Trophoblast cell (in vitro differentiated cells and primary cell): ENCODE data around the gene TBC1D7.

ENCODE experiments used
- DNase-seq, 2 donors: peaks; one replicate each; pipeline ENCODE4 v3.0.0-alpha.2; 2016
- H2AFZ ChIP-seq: 2 replicates; pipeline ENCODE4 v1.6.1; 2013; ENCODE audit warnings: low read length, moderate library complexity, mild to moderate bottlenecking; ENCODE audit not compliant: insufficient read depth, poor library complexity
- H2AK5ac ChIP-seq: 2 replicates; pipeline ENCODE4 v1.6.1; 2013; ENCODE audit warnings: mild to moderate bottlenecking, low read length
- H2BK120ac ChIP-seq: 2 replicates; pipeline ENCODE4 v1.6.1; 2013; ENCODE audit warnings: low read length, mild to moderate bottlenecking, moderate library complexity; ENCODE audit not compliant: insufficient read depth, poor library complexity
- H2BK12ac ChIP-seq: 2 replicates; pipeline ENCODE4 v1.6.1; 2013; ENCODE audit warnings: mild to moderate bottlenecking, low read length, moderate library complexity
- H2BK5ac ChIP-seq: 2 replicates; pipeline ENCODE4 v1.6.1; 2013; ENCODE audit warnings: low read length, low read depth, moderate library complexity, mild to moderate bottlenecking; ENCODE audit not compliant: poor library complexity
- H3K14ac ChIP-seq: 2 replicates; pipeline ENCODE4 v1.6.1; 2013; ENCODE audit warnings: mild to moderate bottlenecking, low read length
- H3K18ac ChIP-seq: 2 replicates; pipeline ENCODE4 v1.6.1; 2013; ENCODE audit warnings: mild to moderate bottlenecking, low read length
- H3K23ac ChIP-seq: 2 replicates; pipeline ENCODE4 v1.6.1; 2013; ENCODE audit warnings: low read length
- H3K27ac ChIP-seq: 2 replicates; pipeline ENCODE4 v1.5.1; 2013; ENCODE audit warnings: low read depth, mild to moderate bottlenecking, inconsistent platforms, low read length, moderate library complexity
- H3K27me3 ChIP-seq: 2 replicates; pipeline ENCODE4 v1.6.1; 2013; ENCODE audit warnings: inconsistent platforms, mild to moderate bottlenecking, low read length, moderate library complexity; ENCODE audit not compliant: insufficient read depth
- H3K36me3 ChIP-seq, 2 experiments: 1 replicate in 1 of 2; 2 replicates in 1 of 2; pipeline ENCODE4 v1.6.1; 2013; ENCODE audit warnings: low read length in 2 of 2, mild to moderate bottlenecking in 2 of 2, moderate library complexity in 1 of 2; ENCODE audit not compliant: insufficient read depth in 2 of 2, control insufficient read depth in 1 of 2
- H3K4ac ChIP-seq: 2 replicates; pipeline ENCODE4 v1.6.1; 2013; ENCODE audit warnings: low read depth, mild to moderate bottlenecking, low read length, moderate library complexity
- H3K4me1 ChIP-seq, 2 experiments: 1 replicate in 1 of 2; 2 replicates in 1 of 2; pipeline ENCODE4 v1.6.1; 2013; ENCODE audit warnings: low read length in 2 of 2, mild to moderate bottlenecking in 2 of 2, moderate library complexity in 1 of 2; ENCODE audit not compliant: insufficient read depth in 2 of 2, control insufficient read depth in 1 of 2
- H3K4me2 ChIP-seq: 2 replicates; pipeline ENCODE4 v1.6.1; 2013; ENCODE audit warnings: inconsistent platforms, mild to moderate bottlenecking, low read length, moderate library complexity
- H3K4me3 ChIP-seq: 2 replicates; pipeline ENCODE4 v1.5.1; 2013; ENCODE audit warnings: mild to moderate bottlenecking, low read depth, low read length, inconsistent platforms
- H3K79me1 ChIP-seq: one replicate; pipeline ENCODE4 v1.6.1; 2013; ENCODE audit warnings: low read length
- H3K79me2 ChIP-seq: 2 replicates; pipeline ENCODE4 v1.6.1; 2013; ENCODE audit warnings: low read length, mild to moderate bottlenecking; ENCODE audit not compliant: control insufficient read depth, insufficient read depth, poor library complexity
- H3K9ac ChIP-seq: 2 replicates; pipeline ENCODE4 v1.6.1; 2013; ENCODE audit warnings: mild to moderate bottlenecking, low read length
- H3K9me3 ChIP-seq: 2 replicates; pipeline ENCODE4 v1.6.1; 2013; ENCODE audit warnings: low read depth, mild to moderate bottlenecking, control low read depth, inconsistent platforms, low read length; ENCODE audit not compliant: insufficient read depth
- H4K12ac ChIP-seq: 2 replicates; pipeline ENCODE4 v1.6.1; 2013; ENCODE audit warnings: low read depth, mild to moderate bottlenecking, low read length, moderate library complexity
- H4K8ac ChIP-seq: 2 replicates; pipeline ENCODE4 v1.6.1; 2013; ENCODE audit warnings: low read depth, mild to moderate bottlenecking, low read length, moderate library complexity
- H4K91ac ChIP-seq: one replicate; pipeline ENCODE4 v1.6.1; 2013; ENCODE audit warnings: low read depth, mild to moderate bottlenecking, low read length, moderate library complexity
- WGBS: extraction: QIAGEN DNeasy Blood & Tissue Kit; methylation state at CpG from one replicate; pipeline ENCODE4 v1.1.7; 2013; ENCODE audit warnings: missing lambda C conversion rate; ENCODE audit not compliant: insufficient read length, insufficient coverage; ENCODE audit errors: extremely low coverage; 5-methylcytosine and 5-hydroxymethylcytosine counted together

TBC1D7 gene

GRCh38 chr6:13262302-13263230, 65.8 kb downstream of the TBC1D7 start:
- DNase-seq = no peak
- H3K9ac ChIP-seq = no peak overlapping the region
- peaks cover 0 to 3% of the 10 kb centered on the region in 2 experiments for H3K4me1 ChIP-seq
- no peak overlapping the region for H3K4me2 ChIP-seq
- no peak overlapping the region for H4K8ac ChIP-seq
- no peaks in the 10 kb centered on the region for H3K79me2 ChIP-seq
- no peak overlapping the region for H2BK12ac ChIP-seq
- H4K12ac ChIP-seq = no peak overlapping the region
- no peak overlapping the region for H2BK120ac ChIP-seq
- H4K91ac ChIP-seq = no peak overlapping the region
- no peaks in the 10 kb centered on the region for H3K36me3 ChIP-seq
- no peak overlapping the region for H3K4me3 ChIP-seq
- H3K79me1 ChIP-seq = no peaks in the 10 kb centered on the region
- no peaks in the 10 kb centered on the region for H3K27me3 ChIP-seq
- H3K4ac ChIP-seq = no peak overlapping the region
- H3K14ac ChIP-seq = no peak overlapping the region
- H3K27ac ChIP-seq = no peak overlapping the region
- H3K23ac ChIP-seq = no peak overlapping the region
- no peak overlapping the region for H2AK5ac ChIP-seq
- H2BK5ac ChIP-seq = no peak overlapping the region
- no peak overlapping the region for H2AFZ ChIP-seq
- no CpG with 5 or more reads among the region's 1 CpG for WGBS
- H3K18ac ChIP-seq = no peak overlapping the region
- H3K9me3 ChIP-seq = no peaks in the 10 kb centered on the region

DNA sequence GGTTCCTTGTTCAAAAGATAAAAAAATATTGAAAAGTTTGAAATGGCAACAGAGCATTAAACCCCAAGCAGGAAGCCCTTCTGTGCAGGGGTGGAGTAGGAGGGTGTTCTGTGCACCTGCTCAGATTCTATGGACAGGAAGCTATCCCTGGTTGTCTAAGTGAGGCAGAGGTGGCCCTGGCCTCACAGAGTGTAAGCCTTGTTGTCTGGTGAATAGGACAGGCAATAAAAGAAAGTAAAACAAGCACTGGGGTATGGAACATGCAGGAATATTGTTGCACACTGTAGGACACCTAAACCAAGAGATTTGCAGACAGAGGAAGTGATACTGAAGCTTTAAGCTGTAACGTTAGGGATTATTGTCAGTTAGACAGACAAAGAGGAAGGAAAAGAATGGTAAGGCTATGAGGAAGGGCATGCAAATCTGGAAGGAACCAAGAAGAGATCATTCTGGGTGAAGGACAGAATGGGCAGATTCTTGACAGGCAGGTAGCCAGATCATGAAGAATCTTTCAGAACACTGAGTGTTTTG, 66.8 kb downstream of the TBC1D7 start:
- WGBS = no CpG with 5 or more reads among the region's 1 CpG
- Histone ChIP-seq H3K79me1 (no peaks in the 10 kb centered on the region), H3K79me2 (no peaks in the 10 kb centered on the region), H3K9ac (no peak overlapping the region), H2AK5ac (no peak overlapping the region), H3K27me3 (no peaks in the 10 kb centered on the region), H3K23ac (no peak overlapping the region), H4K91ac (no peak overlapping the region), H3K4me1 (no peaks in the 10 kb centered on the region), H3K9me3 (no peaks in the 10 kb centered on the region), H3K14ac (no peak overlapping the region), H4K8ac (no peak overlapping the region), H2BK5ac (no peak overlapping the region), H3K4me3 (no peak overlapping the region), H4K12ac (no peak overlapping the region), H3K27ac (no peak overlapping the region), H3K36me3 (no peaks in the 10 kb centered on the region), H3K18ac (no peak overlapping the region), H3K4ac (no peak overlapping the region), H2AFZ (no peak overlapping the region), H3K4me2 (no peak overlapping the region), H2BK12ac (no peak overlapping the region), H2BK120ac (no peak overlapping the region)
- no peak for DNase-seq

GRCh38 chr6:13260831-13261230, 67.5 kb downstream of the TBC1D7 start:
- H3K9me3 ChIP-seq = no peaks in the 10 kb centered on the region
- no peak overlapping the region for H2AFZ ChIP-seq
- H3K27ac ChIP-seq = no peak overlapping the region
- no peak overlapping the region for H4K12ac ChIP-seq
- H3K36me3 ChIP-seq = no peaks in the 10 kb centered on the region
- no peak overlapping the region for H3K18ac ChIP-seq
- H2AK5ac ChIP-seq = no peak overlapping the region
- H3K4me3 ChIP-seq = no peak overlapping the region
- H3K79me2 ChIP-seq = no peaks in the 10 kb centered on the region
- no peak overlapping the region for H4K8ac ChIP-seq
- no peaks in the 10 kb centered on the region for H3K27me3 ChIP-seq
- H4K91ac ChIP-seq = no peak overlapping the region
- H2BK12ac ChIP-seq = no peak overlapping the region
- H3K4ac ChIP-seq = no peak overlapping the region
- H2BK5ac ChIP-seq = no peak overlapping the region
- H3K14ac ChIP-seq = no peak overlapping the region
- no peak overlapping the region for H3K4me2 ChIP-seq
- H3K9ac ChIP-seq = no peak overlapping the region
- H3K79me1 ChIP-seq = no peaks in the 10 kb centered on the region
- DNase-seq = no peak
- no peak overlapping the region for H2BK120ac ChIP-seq
- no peak overlapping the region for H3K23ac ChIP-seq
- WGBS = no CpG with 5 or more reads among the region's 5 CpGs
- no peaks in the 10 kb centered on the region for H3K4me1 ChIP-seq

GRCh38 chr6:13260101-13260598, 68.2 kb downstream of the TBC1D7 start:
- no CpG with 5 or more reads among the region's 7 CpGs for WGBS
- no peaks in the 10 kb centered on the region for H3K36me3 ChIP-seq
- no peaks in the 10 kb centered on the region for H3K79me1 ChIP-seq
- H3K18ac ChIP-seq = no peak overlapping the region
- no peak overlapping the region for H3K27ac ChIP-seq
- H3K79me2 ChIP-seq = no peaks in the 10 kb centered on the region
- DNase-seq = no peak
- no peak overlapping the region for H3K4ac ChIP-seq
- no peaks in the 10 kb centered on the region for H3K27me3 ChIP-seq
- no peak overlapping the region for H2BK120ac ChIP-seq
- H4K12ac ChIP-seq = no peak overlapping the region
- H3K23ac ChIP-seq = no peak overlapping the region
- no peak overlapping the region for H3K4me2 ChIP-seq
- no peaks in the 10 kb centered on the region for H3K4me1 ChIP-seq
- no peak overlapping the region for H4K8ac ChIP-seq
- H2AK5ac ChIP-seq = no peak overlapping the region
- H3K14ac ChIP-seq = no peak overlapping the region
- no peak overlapping the region for H3K4me3 ChIP-seq
- H2BK12ac ChIP-seq = no peak overlapping the region
- H4K91ac ChIP-seq = no peak overlapping the region
- H2BK5ac ChIP-seq = no peak overlapping the region
- H2AFZ ChIP-seq = no peak overlapping the region
- H3K9ac ChIP-seq = no peak overlapping the region
- H3K9me3 ChIP-seq = no peaks in the 10 kb centered on the region
